Measurements from ENCODE around the gene IGFN1.

The IGFN1 gene

DNA sequence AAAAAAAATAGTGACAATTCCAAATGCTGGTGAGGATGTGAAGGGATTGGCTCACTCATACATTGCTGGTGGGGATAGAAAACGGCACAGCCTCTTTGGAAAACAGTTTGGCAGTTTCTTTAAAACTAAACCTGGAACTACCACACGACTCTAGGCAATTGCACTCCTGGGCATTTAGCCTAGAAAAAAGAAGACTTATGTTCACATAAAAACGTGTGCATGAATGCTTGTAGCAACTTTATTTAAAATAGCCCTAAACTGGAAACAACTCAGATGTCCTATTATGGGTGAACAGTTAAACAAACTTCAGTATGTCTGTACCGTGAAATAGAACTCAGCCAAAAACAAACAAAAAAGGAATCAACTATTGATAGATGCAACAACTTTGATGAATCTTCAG, 26.9 kb upstream of the IGFN1 start:
- no peak overlapping the region for H3K4me3 ChIP-seq (ENCODE audit: low read length)
- DNase-seq (ENCODE audit: low read depth), result no peak
- TF ChIP-seq, protein P1, sequence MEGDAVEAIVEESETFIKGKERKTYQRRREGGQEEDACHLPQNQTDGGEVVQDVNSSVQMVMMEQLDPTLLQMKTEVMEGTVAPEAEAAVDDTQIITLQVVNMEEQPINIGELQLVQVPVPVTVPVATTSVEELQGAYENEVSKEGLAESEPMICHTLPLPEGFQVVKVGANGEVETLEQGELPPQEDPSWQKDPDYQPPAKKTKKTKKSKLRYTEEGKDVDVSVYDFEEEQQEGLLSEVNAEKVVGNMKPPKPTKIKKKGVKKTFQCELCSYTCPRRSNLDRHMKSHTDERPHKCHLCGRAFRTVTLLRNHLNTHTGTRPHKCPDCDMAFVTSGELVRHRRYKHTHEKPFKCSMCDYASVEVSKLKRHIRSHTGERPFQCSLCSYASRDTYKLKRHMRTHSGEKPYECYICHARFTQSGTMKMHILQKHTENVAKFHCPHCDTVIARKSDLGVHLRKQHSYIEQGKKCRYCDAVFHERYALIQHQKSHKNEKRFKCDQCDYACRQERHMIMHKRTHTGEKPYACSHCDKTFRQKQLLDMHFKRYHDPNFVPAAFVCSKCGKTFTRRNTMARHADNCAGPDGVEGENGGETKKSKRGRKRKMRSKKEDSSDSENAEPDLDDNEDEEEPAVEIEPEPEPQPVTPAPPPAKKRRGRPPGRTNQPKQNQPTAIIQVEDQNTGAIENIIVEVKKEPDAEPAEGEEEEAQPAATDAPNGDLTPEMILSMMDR (conservative IDR thresholded peaks at IDR 0.05; ENCODE audit: low read depth, low read length), result no peak

DNA sequence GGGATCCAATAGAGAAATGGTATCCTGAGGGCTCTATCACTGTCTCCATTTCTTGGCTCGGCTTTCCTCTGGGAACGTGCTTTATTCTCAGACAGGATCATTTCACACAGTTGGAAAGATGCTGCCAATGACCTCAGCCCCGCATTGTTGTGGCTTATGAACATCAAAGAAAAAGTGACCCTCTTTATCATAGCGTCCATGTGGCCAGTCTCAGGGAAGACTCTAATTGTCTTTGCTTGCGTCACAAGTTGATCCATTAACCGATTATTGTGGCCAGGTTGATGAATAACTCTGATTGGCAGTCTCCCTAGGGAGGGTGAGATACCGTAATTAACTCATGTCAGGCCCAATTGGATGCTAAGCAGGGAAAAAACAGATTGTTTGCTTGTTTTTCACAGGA, 26.0 kb upstream of the IGFN1 start:
- H3K4me3 ChIP-seq (ENCODE audit: low read length), result no peak overlapping the region
- DNase-seq (ENCODE audit: low read depth), result no peak
- TF ChIP-seq, protein P1 (conservative IDR thresholded peaks at IDR 0.05; ENCODE audit: low read depth, low read length), result no peak

- TF ChIP-seq, protein P1 (conservative IDR thresholded peaks at IDR 0.05; ENCODE audit: low read depth, low read length), result no peak
Observed at GRCh38 chr1:201167041-201167991, 23.3 kb upstream of the IGFN1 start.

GRCh38 chr1:201169203-201169602, 21.4 kb upstream of the IGFN1 start:
- DNase-seq (ENCODE audit: low read depth), result no peak
- TF ChIP-seq, protein P1 (conservative IDR thresholded peaks at IDR 0.05; ENCODE audit: low read depth, low read length), result no peak
- H3K4me3 ChIP-seq (ENCODE audit: low read length), result no peak overlapping the region

More at GRCh38 chr1:201167041-201167991, 23.3 kb upstream of the IGFN1 start:
- DNase-seq (ENCODE audit: low read depth), result no peak
- no peak overlapping the region for H3K4me3 ChIP-seq (ENCODE audit: low read length)

DNA sequence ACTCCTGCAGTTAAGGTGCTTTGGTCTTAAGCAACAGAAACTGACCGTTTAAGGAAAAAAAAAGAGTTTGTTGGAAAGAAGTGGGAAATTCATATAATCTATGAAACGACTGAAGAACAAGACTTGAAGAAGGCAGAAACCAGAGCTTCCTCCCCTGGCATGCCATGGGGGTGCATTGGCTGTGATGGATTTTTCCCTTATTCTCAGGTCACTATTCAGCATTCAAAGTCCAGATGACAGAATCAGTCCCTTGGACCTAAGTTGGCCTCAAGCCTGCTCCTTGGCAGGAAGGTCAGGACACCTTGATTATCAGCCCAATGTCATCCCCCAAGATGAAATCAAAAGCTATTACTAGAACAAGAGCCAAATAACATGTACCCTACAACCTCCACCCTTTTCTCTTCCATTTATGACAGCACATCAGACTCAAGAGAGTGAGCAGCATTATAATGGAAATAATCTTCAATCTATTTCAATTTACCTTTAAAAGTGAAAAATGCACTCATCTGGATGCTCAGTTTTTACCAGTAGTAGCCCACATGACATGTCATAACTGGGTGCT, 20.6 kb upstream of the IGFN1 start:
- peak overlapping the region; percentile 68 for H3K4me3 ChIP-seq (ENCODE audit: low read length)
- no peak for DNase-seq (ENCODE audit: low read depth)

DNA sequence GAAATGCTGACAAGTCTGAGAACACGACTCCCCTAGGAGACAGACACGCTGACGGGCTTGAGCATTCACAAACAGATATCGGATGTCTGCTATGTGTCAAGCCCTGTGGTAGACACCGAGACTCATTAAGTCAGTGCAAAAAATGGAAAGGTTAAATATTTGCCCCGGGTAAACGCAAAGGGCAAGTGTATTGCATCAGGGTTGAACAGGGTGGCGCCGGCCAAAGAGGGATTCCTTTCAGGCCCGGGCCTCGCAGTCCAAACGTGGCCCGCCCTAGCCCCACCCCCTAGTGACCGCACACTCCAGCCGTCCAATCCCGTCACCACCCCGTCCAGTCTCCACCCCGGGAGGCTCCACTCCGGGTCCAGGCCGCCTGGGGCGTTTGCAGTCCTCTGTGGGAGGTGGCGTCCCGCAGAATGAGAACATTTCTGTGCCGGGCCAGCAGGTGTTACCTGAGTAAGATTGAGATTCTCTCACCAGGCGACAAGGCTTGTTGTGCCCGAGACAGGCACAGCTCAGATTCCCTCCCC, 20.0 kb upstream of the IGFN1 start:
- TF ChIP-seq, protein P1 (conservative IDR thresholded peaks at IDR 0.05; ENCODE audit: low read depth, low read length), result no peak
- H3K4me3 ChIP-seq (ENCODE audit: low read length), result peak overlapping the region; percentile 68
- DNase-seq (ENCODE audit: low read depth), result peak; percentile 75

More for the DNA sequence above, 20.6 kb upstream of the IGFN1 start:
- TF ChIP-seq, protein P1 (conservative IDR thresholded peaks at IDR 0.05; ENCODE audit: low read depth, low read length), result no peak

Measured in retinal pigment epithelial cell (primary cell).